ENCODE measurements around the gene GRIFIN. TPM values are rescaled to one million over a fixed set of nuclear protein-coding genes. Genes with fewer than 3 reads are reported as not detected.
A peak's percentile ranks its signal among the peaks of the same experiment; 100 is the strongest.

GRIFIN gene, protein sequence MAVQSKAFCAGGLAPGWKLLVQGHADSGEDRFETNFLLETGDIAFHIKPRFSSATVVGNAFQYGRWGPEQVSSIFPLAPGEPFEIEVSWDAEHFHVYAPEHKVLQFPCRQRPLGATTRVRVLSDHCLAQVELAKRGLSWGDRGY
- not detected for total RNA-seq

DNA sequence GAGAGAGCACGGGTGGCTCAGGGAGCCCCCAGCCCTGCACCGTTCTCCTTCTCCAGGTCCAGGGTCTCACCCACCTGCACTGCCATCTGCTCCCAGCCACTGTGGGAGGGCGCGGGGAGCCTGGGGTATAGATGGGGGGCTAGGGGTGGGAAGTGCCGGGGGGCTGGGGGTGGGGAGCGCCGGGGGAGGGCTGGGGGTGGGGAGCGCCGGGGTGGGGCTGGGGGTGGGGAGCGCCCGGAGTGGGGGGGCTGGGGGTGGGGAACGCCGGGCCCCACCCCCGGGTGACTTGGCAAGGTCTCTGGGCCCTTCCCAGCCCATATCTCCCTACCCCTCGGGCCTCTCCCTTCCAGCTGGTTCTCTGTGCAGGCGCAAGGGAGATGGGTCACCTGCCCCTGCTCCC is at the start of gene GRIFIN:
Gene GRIFIN (minus strand): TSS at position 101 of the 400 bp plus-strand sequence. CDS start 15 bp downstream, at position 86.
- Mint-ChIP-seq H3K27ac (no peak within 1 kb of the TSS), H3K9me3 (no peaks in the 10 kb centered on the region), H3K27me3 (no peaks in the 10 kb centered on the region), H3K4me1 (peaks cover 11% of the 10 kb centered on the region), H3K4me3 (no peak within 1 kb of the TSS), H3K36me3 (ENCODE audit: low read depth) (no peaks in the 10 kb centered on the region)
- no peak for DNase-seq
- CTCF ChIA-PET: interaction anchor here (0.5 to 1.5 kb wide), 2 partner anchors 79 to 155 kb away, joined by 3 to 4 read pairs; no protein-coding TSS in a partner anchor
- POLR2A ChIA-PET: no interaction called here

DNA sequence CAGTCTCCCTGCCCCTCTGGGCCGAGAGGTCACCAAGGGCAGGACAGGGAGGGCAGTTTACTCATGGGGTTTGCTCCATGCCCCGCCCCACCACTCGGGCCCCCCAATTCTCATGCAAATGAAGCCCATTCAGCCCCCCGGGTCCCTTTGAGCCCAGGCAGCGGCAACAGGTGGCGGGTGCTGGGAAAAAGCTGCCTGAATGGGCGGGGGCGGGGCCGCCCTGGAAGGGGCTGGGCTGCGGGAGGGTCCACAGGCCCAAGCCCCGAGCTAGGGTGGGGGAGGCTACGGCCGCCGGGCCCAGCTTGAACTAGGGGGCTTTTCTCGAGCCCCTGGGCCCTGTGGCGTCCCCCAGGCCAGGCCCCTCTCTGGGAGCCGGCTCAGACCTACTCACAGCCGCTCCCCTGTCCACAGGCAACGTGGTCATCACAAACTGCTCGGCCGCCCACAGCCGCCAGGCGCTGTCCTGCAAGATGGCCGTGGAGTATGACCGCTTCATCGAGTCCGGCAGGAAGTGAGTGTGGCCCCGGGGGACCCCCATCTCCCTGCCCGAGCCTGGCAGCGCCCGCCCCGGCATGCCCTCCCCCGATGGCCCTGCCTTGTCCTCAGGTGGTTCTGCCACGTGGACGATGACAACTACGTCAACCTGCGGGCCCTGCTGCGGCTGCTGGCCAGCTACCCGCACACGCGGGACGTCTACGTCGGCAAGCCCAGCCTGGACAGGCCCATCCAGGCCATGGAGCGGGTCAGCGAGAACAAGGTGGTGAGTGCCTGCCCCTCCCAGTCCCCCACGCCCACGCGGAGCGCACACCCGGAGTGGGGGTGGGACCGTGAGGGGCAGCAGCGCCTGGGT is 48.8 kb upstream of the GRIFIN start:
- Mint-ChIP-seq H3K4me3 (no peak overlapping the region), H3K9me3 (no peaks in the 10 kb centered on the region), H3K4me1 (peaks cover 50% of the 10 kb centered on the region), H3K27me3 (no peaks in the 10 kb centered on the region), H3K36me3 (ENCODE audit: low read depth) (peaks cover 49% of the 10 kb centered on the region), H3K27ac (no peak overlapping the region)
- ChIA-PET POLR2A (no interaction called here), CTCF (interaction anchor here (1.2 kb wide), 1 partner anchor 8 kb away, joined by 3 read pairs; no protein-coding TSS in a partner anchor)
- DNase-seq: no peak

DNA sequence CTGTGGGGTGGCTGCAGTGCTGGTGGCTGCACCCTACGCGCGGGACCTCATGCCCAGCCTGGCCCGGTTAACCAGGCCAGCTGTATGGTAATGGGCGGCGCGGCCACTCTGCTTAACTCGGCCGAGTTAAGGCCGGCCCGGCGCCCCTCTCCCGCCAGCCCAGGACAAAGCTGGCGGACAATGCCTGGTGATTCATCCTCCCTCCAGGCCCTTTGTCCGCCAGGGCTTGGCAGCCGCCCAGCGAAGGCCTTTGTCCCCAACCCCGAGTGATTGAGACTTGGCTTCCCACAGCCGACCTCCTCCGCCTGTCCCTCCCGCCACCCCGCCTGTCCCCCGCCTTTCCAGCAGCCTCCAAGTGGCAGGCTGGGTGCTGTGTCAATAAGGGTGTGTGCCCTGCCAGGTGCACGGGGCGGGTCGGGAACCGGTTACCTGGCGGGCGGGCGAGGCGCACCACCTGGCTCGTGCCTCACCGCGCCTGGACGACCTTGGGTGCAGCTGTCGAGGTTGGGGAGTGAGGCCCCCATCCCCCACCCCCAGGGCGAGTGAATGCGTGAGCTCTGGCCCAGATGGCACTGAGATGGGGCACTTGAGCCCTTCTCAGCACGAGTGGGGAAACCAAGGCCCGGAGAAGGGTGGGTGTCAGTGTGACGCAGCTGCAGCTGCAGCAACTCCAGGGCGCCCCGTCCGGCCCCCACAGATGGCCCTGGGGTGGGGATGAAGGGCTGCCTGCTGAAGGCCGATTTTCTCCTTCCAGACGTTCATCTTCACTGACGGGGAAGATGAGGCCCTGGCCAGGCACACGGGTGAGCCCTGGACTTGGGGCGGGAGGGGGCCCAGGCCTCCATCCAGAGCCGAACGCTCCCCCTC is 48.0 kb upstream of the GRIFIN start:
- H3K27me3 Mint-ChIP-seq: no peaks in the 10 kb centered on the region
- H3K36me3 Mint-ChIP-seq (ENCODE audit: low read depth): peaks cover 49% of the 10 kb centered on the region
- H3K27ac Mint-ChIP-seq: no peak overlapping the region
- peaks cover 42% of the 10 kb centered on the region for H3K4me1 Mint-ChIP-seq
- CTCF ChIA-PET: interaction anchor here (1.5 kb wide), 1 partner anchor 22 kb away, joined by 3 read pairs; no protein-coding TSS in a partner anchor
- no peak for DNase-seq
- POLR2A ChIA-PET: no interaction called here
- no peak overlapping the region for H3K4me3 Mint-ChIP-seq
- no peaks in the 10 kb centered on the region for H3K9me3 Mint-ChIP-seq

DNA sequence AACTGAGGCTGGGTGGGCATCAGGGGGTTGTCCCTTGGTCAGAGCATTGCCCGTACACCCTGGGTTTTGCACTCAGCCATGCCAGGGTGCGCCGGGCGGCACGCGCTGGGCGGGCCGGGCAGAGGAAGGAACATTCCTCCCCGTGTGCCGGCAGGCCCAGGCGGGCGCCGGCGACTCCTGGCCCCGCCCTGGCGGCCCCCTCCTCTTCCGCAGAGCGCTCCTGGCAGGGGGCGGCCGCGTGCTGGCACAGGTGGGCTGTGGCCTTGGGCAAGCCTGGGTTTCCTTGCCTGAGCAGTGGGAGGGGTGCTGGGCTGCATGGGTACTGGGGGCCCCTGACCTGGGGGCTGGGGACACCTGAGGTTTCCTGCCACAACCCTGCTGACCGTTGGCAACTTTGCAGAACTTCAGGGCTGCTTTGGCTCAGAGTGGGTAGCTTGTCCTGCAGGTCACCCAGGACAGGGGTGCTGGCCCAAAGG is 47.3 kb upstream of the GRIFIN start:
- H3K4me3 Mint-ChIP-seq: peak overlapping the region; percentile 97
- ChIA-PET POLR2A (no interaction called here), CTCF (interaction anchor here (1.5 kb wide), 1 partner anchor 22 kb away, joined by 3 read pairs; no protein-coding TSS in a partner anchor)
- H3K9me3 Mint-ChIP-seq: no peaks in the 10 kb centered on the region
- H3K36me3 Mint-ChIP-seq (ENCODE audit: low read depth): peaks cover 48% of the 10 kb centered on the region
- H3K27me3 Mint-ChIP-seq: no peaks in the 10 kb centered on the region
- no peak for DNase-seq
- peak overlapping the region; percentile 87 for H3K27ac Mint-ChIP-seq
- peaks cover 39% of the 10 kb centered on the region for H3K4me1 Mint-ChIP-seq

DNA sequence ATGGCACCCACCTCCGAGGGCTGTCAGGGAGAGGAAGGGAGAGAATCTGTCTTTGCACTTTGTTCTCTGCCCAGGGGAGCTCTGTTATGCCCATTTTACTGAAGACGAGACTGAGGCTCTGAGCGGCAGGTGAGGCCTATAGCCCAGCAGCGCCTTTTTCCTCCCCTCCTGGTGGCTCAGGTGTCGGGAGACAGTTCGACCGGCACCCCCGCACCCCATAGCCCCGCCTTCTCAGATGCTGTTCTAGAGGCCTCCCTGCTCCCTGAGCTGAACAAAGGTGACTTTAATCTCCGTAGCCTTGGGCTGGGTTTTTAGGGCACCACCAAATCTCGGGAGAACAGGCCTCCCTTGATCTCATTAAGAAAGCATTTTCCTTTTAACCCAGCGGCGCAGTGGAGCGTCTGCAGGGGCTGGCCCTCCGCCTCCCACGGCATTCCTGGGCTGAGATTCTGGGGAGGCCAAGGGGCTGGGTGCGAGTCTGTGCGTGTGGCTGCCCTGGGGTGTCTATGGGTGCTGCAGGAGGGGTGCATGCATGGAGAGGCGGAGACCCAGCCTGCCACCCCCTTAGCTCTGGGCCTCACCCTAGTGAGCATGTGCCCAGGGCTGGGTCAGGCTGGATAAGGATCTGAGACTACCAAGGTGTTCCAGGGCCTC is 46.7 kb upstream of the GRIFIN start:
- DNase-seq: peak; percentile 58
- ChIA-PET CTCF (interaction anchor here (1.5 kb wide), 1 partner anchor 21 kb away, joined by 3 read pairs; no protein-coding TSS in a partner anchor), POLR2A (no interaction called here)
- H3K4me1 Mint-ChIP-seq: peaks cover 39% of the 10 kb centered on the region
- H3K9me3 Mint-ChIP-seq: no peaks in the 10 kb centered on the region
- peak overlapping the region; percentile 97 for H3K4me3 Mint-ChIP-seq
- no peaks in the 10 kb centered on the region for H3K27me3 Mint-ChIP-seq
- H3K36me3 Mint-ChIP-seq (ENCODE audit: low read depth): peaks cover 43% of the 10 kb centered on the region
- peak overlapping the region; percentile 87 for H3K27ac Mint-ChIP-seq

DNA sequence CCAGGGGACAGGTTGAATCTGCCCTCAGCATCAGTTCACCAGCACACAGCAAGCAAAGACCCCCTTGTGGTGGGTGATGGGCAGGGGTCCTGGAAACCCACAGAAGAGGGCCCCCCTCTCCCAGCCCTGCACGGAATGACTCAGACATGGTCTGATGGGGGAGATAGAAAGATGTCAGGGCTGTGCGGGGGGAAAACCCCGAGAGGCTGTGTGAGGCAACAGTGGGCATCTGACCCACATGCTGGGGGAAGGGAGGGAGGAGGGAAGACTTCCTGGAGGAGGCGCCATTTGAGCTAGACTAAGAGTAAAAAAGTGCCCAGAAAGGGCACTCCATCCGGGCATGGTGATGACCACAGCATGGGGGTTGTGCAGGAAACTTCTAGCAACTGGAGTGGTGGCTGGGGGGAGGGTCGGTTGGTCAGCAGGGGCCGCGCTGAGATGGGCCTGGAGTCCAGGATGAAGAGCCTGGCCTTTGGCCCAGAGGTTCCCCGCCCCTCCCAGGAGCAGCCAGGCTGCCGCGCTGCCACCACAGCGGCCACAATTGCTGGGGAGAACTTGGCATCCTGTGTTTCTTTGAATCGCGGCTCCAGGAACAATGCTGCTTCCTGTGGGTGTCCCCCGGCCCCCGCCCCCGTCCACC is 45.9 kb upstream of the GRIFIN start:
- ChIA-PET POLR2A (no interaction called here), CTCF (no interaction called here)
- Mint-ChIP-seq H3K27me3 (no peaks in the 10 kb centered on the region), H3K4me3 (peak overlapping the region; percentile 97), H3K27ac (peak overlapping the region; percentile 87), H3K36me3 (ENCODE audit: low read depth) (peaks cover 36% of the 10 kb centered on the region), H3K4me1 (peaks cover 34% of the 10 kb centered on the region), H3K9me3 (no peaks in the 10 kb centered on the region)
- DNase-seq: peak; percentile 73

DNA sequence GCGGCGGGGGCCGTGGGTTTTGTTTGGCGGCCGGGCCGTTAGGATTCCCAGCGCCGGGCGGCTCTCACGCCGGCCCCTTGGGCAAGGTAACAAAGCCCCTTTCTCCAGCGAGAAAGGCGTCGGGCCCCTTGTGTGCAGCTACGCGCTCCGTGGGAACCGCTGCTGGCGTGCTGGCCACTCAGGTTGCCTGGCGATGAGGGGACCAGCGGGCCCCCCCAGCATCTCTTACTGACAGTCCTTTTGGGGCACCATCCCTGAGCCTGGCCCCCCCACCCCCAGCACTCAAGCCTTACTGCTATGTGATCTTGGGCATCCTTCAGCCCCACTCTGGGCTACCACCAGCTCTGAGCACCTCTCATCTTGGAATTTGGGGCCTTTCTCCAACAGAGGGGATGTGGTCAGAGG is 45.1 kb upstream of the GRIFIN start:
- Mint-ChIP-seq H3K4me1 (peaks cover 28% of the 10 kb centered on the region), H3K4me3 (peak overlapping the region; percentile 97), H3K27ac (peak overlapping the region; percentile 87), H3K36me3 (ENCODE audit: low read depth) (peaks cover 31% of the 10 kb centered on the region), H3K9me3 (no peaks in the 10 kb centered on the region), H3K27me3 (no peaks in the 10 kb centered on the region)
- ChIA-PET CTCF (interaction anchor here (1.4 kb wide), 1 partner anchor 12 kb away, joined by 6 read pairs; no protein-coding TSS in a partner anchor), POLR2A (no interaction called here)
- DNase-seq: peak; percentile 29

DNA sequence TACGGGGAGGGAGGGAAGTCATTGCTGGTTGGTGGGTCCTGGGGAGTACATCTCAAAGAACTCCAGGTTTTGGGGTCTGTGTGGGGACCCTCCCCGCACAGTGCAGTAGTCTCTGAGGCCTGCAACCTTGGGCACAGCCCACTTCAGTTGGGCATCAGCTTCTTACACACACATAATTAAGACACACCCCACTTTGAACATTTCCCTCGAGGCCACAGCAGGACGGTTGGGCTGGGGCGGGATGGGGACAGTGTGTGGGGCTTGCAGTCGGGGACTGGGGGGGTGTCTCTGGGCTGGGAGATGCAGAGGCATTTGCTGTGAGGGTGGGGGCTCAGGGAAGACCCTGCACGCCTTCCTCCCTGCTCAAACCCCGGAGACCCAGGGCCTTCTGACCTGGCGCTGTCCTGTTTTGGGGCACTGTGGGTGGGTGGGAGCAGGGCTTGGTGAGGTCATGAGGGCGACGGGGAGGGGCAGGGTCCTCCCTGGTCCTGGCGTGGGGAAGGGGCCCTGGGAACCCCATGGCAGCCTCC is 44.6 kb upstream of the GRIFIN start:
- H3K27ac Mint-ChIP-seq: peak overlapping the region; percentile 22
- CTCF ChIA-PET: interaction anchor here (1.4 kb wide), 1 partner anchor 12 kb away, joined by 6 read pairs; no protein-coding TSS in a partner anchor
- peaks cover 24% of the 10 kb centered on the region for H3K4me1 Mint-ChIP-seq
- peaks cover 28% of the 10 kb centered on the region for H3K36me3 Mint-ChIP-seq (ENCODE audit: low read depth)
- peak overlapping the region; percentile 97 for H3K4me3 Mint-ChIP-seq
- no peaks in the 10 kb centered on the region for H3K27me3 Mint-ChIP-seq
- no peaks in the 10 kb centered on the region for H3K9me3 Mint-ChIP-seq
- peak; percentile 31 for DNase-seq
- POLR2A ChIA-PET: no interaction called here

DNA sequence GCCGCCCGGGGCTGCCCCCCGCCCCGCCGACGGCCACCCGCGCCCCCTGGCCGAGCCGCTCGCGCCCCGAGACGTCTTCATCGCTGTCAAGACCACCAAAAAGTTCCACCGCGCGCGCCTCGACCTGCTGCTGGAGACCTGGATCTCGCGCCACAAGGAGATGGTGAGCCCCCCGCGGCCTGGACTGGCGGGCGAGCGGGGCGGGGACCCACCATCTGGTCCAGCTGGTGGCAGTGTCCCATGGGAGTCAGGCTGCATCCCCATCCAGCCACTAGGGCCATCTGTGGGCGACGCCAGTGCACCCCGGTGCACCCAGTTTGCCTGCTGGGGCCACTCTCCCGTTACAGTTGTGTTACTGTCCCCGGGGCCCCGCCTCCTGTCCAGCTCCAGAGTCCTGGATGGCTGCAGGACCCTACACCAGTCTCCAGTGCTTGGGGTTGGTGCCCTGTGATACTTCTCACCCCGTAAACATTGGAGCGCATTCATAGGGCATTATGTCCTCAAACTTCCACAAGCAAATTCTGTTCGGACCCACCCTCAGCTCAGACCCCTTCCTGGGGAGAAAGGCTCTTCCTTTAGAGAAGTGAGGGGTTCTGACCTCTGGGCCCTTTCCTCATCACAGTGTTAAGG is 44.0 kb upstream of the GRIFIN start:
- Mint-ChIP-seq H3K4me1 (peaks cover 20% of the 10 kb centered on the region), H3K27me3 (no peaks in the 10 kb centered on the region), H3K36me3 (ENCODE audit: low read depth) (peaks cover 25% of the 10 kb centered on the region), H3K4me3 (peak overlapping the region; percentile 97), H3K9me3 (no peaks in the 10 kb centered on the region), H3K27ac (peak overlapping the region; percentile 86)
- peak; percentile 29 for DNase-seq
- ChIA-PET CTCF (interaction anchor here (1.4 kb wide), 1 partner anchor 11 kb away, joined by 6 read pairs; no protein-coding TSS in a partner anchor), POLR2A (interaction anchor here (0.6 kb wide), 1 partner anchor 9 kb away, joined by 3 read pairs; no protein-coding TSS in a partner anchor)

DNA sequence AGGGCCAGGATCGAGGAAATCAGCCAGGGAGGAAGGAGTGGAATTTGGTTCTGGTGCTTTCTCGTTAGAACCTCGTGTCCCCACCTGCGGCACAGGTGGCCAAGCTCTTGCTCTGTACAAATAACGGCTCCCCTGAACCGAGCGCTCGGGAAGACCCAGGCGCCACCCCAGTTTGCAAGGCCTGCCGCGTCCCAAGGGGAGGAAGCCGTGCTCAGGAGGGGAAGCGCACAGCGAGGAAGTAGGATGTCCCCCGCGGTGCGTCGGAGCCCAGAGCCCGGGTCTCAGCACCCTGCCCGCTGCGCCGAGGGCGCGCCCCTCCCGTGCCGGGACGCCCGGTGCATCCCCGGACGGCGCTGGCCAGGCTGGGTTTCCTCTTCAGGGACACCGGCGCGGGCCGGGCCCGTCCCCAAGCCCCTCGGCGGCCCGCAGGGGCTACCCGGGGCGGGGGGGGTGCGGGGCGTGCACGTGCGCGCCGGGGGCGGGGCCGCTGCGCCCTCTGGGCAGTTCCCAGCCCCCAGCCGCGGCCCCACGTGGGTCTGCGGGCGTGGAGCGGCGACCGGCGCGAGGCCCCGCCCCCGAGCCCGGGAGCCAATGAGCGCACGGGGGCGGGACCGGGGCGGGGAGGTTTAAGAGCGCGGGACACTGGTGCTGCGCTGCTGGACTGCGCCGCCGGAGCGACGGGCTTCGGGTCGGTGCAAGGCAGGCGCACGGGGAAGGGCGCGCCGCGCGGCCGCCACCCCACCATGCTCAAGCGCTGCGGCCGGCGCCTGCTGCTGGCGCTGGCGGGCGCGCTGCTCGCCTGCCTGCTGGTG is 43.1 kb upstream of the GRIFIN start, which contains the start of gene LFNG:
Gene LFNG (plus strand): TSS at position 656 of the 812 bp plus-strand sequence. CDS start 88 bp downstream, at position 744.
- Mint-ChIP-seq H3K27ac (peak within 1 kb of the TSS; percentile 86), H3K4me1 (peaks cover 20% of the 10 kb centered on the region), H3K9me3 (no peaks in the 10 kb centered on the region), H3K27me3 (no peaks in the 10 kb centered on the region), H3K36me3 (ENCODE audit: low read depth) (peaks cover 25% of the 10 kb centered on the region), H3K4me3 (peak within 1 kb of the TSS; percentile 97)
- CTCF ChIA-PET: no interaction called here
- POLR2A ChIA-PET: no interaction called here
- DNase-seq: peak; percentile 84

All from activated CD4-positive, alpha-beta T cell treated with anti-CD3 and anti-CD28 coated beads, Interleukin-2, amount 10 ng/mL, durations not matched to agents 7 days and 5 days (primary cell).